Endothelial cell of umbilical vein (primary cell): ENCODE data around the gene ROBO4. TPM values are rescaled to one million over a fixed set of nuclear protein-coding genes. Genes with fewer than 3 reads are reported as not detected.

Experiments
- BruUV-seq: library from RNA; stranded (reverse); fragments of 400-500 nt; replicated peaks from 2 replicates; lab custom pipeline; 2021; lab: Mats Ljungman, UMichigan
- CTCF ChIA-PET: fragments of 300-600, 350-600 bp; sonication (Branson Sonifier 250); formaldehyde crosslinking; loops from one replicate; lab custom pipeline; 2021; ENCODE audit warnings: antibody characterized with exemption, inconsistent platforms; lab: Charles Lee
- POLR2A ChIA-PET: fragments of 300-600, 350-600 bp; sonication (Branson Sonifier 250); formaldehyde crosslinking; loops from one replicate; lab custom pipeline; 2021; ENCODE audit warnings: antibody characterized with exemption, inconsistent platforms; lab: Charles Lee
- DNase-seq: peaks from one replicate; pipeline ENCODE4 v3.0.0-alpha.2; 2011; ENCODE audit warnings: low read depth, low spot score
- FAIRE-seq: peaks from 2 replicates; lab custom pipeline; 2011; peaks lifted over from hg19 to GRCh38; lab: Jason Lieb, UNC
- H2AFZ ChIP-seq: 2 replicates; pipeline ENCODE4 v1.6.0; 2012; ENCODE audit warnings: low read depth, low read length, control low read depth, inconsistent platforms
- H3K27ac ChIP-seq: 2 replicates; pipeline ENCODE4 v1.5.1; 2011; ENCODE audit warnings: low read depth, mild to moderate bottlenecking, control low read depth, low read length, moderate library complexity; ENCODE audit not compliant: insufficient read depth
- H3K27me3 ChIP-seq, 2 experiments: 2 replicates each; pipeline versions ENCODE4 v1.6.0 to v1.6.1; 2011; ENCODE audit warnings: low read length in 2 of 2, mixed read lengths in 1 of 2; ENCODE audit not compliant: control insufficient read depth in 2 of 2, insufficient read depth in 2 of 2
- H3K36me3 ChIP-seq, 2 experiments: 2 replicates in 1 of 2; 3 replicates in 1 of 2; pipeline ENCODE4 v1.5.1; 2011; ENCODE audit warnings: low read length in 2 of 2, mild to moderate bottlenecking in 1 of 2, moderate library complexity in 1 of 2; ENCODE audit not compliant: control insufficient read depth in 2 of 2, insufficient read depth in 2 of 2; ENCODE audit errors: extremely low read depth in 1 of 2
- H3K4me1 ChIP-seq: 3 replicates; pipeline ENCODE4 v1.5.1; 2011; ENCODE audit warnings: mild to moderate bottlenecking, low read length; ENCODE audit not compliant: control insufficient read depth, insufficient read depth; ENCODE audit errors: extremely low read depth
- H3K4me2 ChIP-seq: 2 replicates; pipeline ENCODE4 v1.6.1; 2011; ENCODE audit warnings: low read length, control low read depth, mixed read lengths; ENCODE audit not compliant: insufficient read depth
- H3K4me3 ChIP-seq, 3 experiments: fragments of 200-600 bp in 1 of 3; sonication (generic), shearing (Covaris generic) in 1 of 3; replicated peaks in 1 of 3; 2 replicates each; pipeline ENCODE4 v1.5.1; 2011 to 2016; ENCODE audit warnings: control low read depth in 3 of 3, low read length in 3 of 3, mild to moderate bottlenecking in 2 of 3, inconsistent platforms in 1 of 3, low read depth in 1 of 3, moderate library complexity in 1 of 3; ENCODE audit not compliant: insufficient read depth in 1 of 3
- H3K79me2 ChIP-seq: 2 replicates; pipeline ENCODE4 v1.6.0; 2012; ENCODE audit warnings: low read length, inconsistent platforms; ENCODE audit not compliant: control insufficient read depth, insufficient read depth
- H3K9ac ChIP-seq: replicated peaks from 2 replicates; pipeline ENCODE3; 2011; ENCODE audit warnings: low read length, control low read depth; ENCODE audit not compliant: insufficient read depth; ENCODE audit errors: extremely low read depth
- H3K9me1 ChIP-seq: replicated peaks from 3 replicates; pipeline ENCODE4 v1.6.0; 2011; ENCODE audit warnings: mild to moderate bottlenecking, low read length; ENCODE audit not compliant: control insufficient read depth, insufficient read depth; ENCODE audit errors: extremely low read depth
- H3K9me3 ChIP-seq: replicated peaks from 2 replicates; pipeline ENCODE4 v1.5.1; 2012; ENCODE audit warnings: low read length, inconsistent platforms; ENCODE audit not compliant: control insufficient read depth, insufficient read depth
- H4K20me1 ChIP-seq: replicated peaks from 2 replicates; pipeline ENCODE3; 2011; ENCODE audit warnings: mild to moderate bottlenecking, low read length; ENCODE audit not compliant: control insufficient read depth, insufficient read depth; ENCODE audit errors: extremely low read depth
- CTCF ChIP-seq, 2 donors: IDR thresholded peaks; 1 replicate in 1 of 2; 2 replicates in 1 of 2; pipeline ENCODE4 v1.5.1; 2011; ENCODE audit warnings: low read length in 2 of 2, mild to moderate bottlenecking in 2 of 2, moderate library complexity in 2 of 2, control low read depth in 1 of 2, inconsistent platforms in 1 of 2, low read depth in 1 of 2; ENCODE audit not compliant: insufficient read depth in 1 of 2; ENCODE audit errors: extremely low read depth in 1 of 2
- EZH2 ChIP-seq: IDR thresholded peaks from 2 replicates; pipeline ENCODE4 v1.6.1; 2012; ENCODE audit warnings: borderline replicate concordance, low read depth, mild to moderate bottlenecking, moderate library complexity, low read length, inconsistent platforms; ENCODE audit not compliant: severe bottlenecking
- FOS ChIP-seq: IDR thresholded peaks from 2 replicates; pipeline ENCODE4 v1.6.1; 2011; ENCODE audit warnings: mild to moderate bottlenecking, low read length, moderate library complexity, borderline replicate concordance; ENCODE audit not compliant: insufficient read depth
- GATA2 ChIP-seq: IDR thresholded peaks from 2 replicates; pipeline ENCODE4 v1.7.0; 2011; ENCODE audit warnings: low read depth, mild to moderate bottlenecking, moderate library complexity, mixed read lengths, low read length; ENCODE audit not compliant: insufficient read length, insufficient read depth
- JUN ChIP-seq: IDR thresholded peaks from 2 replicates; pipeline ENCODE4 v1.6.1; 2011; ENCODE audit warnings: borderline replicate concordance, low read depth; ENCODE audit not compliant: insufficient read length, insufficient read depth
- MAX ChIP-seq: IDR thresholded peaks from 2 replicates; pipeline ENCODE4 v1.6.1; 2011; ENCODE audit not compliant: insufficient read depth, insufficient read length
- MYC ChIP-seq: IDR thresholded peaks from one replicate; pipeline ENCODE4 v1.6.1; 2011; ENCODE audit warnings: mild to moderate bottlenecking, low read depth, low read length
- POLR2A ChIP-seq: IDR thresholded peaks from 2 replicates; pipeline ENCODE4 v1.6.1; 2012; ENCODE audit warnings: low read depth, mild to moderate bottlenecking, control low read depth, low read length
- POLR2AphosphoS5 ChIP-seq: IDR thresholded peaks from 2 replicates; pipeline ENCODE4 v1.6.1; 2012; ENCODE audit warnings: low read depth, mild to moderate bottlenecking, control low read depth, low read length, moderate library complexity; ENCODE audit not compliant: insufficient read depth
- dilution Hi-C: fragments of 300-500 bp; cut with MboI; formaldehyde crosslinking; loops from one replicate; pipeline ENCODE4 v1.15.0; 2019; ENCODE audit warnings: low sequenced_read_pairs; ENCODE audit not compliant: extremely low pct_ligation_motif_present
- intact Hi-C: fragments of 100-400 bp; cut with micrococcal nuclease; formaldehyde crosslinking; loops from one replicate; pipeline ENCODE4 v1.10.0; 2022
- polyA plus RNA-seq, 4 experiments: library from polyadenylated mRNA; depleted of rRNA in 3 of 4; stranded (reverse) in 3 of 4; unstranded in 1 of 4; fragments of >200 nt; gene quantifications; 2 replicates each; pipeline versions ENCODE4 v1.2.1 to v1.2.3, GENCODE V29; 2011 to 2012; ENCODE audit warnings: missing spikeins in 1 of 4
- total RNA-seq: library from RNA; stranded (reverse); gene quantifications from 2 replicates; pipeline ENCODE4 v1.2.3, GENCODE V29; 2021

ROBO4 gene
- total and polyA plus RNA-seq, 2 donors (not counting 3 experiments of a cell fraction or from before 2014, with no cell fraction given): 260 to 474 TPM

GRCh38 chr11:124874571-124875255, 23.0 kb downstream of the ROBO4 start:
- CTCF ChIA-PET: interaction anchor here (1.1 to 2.0 kb wide), 2 partner anchors 8 to 111 kb away, joined by 5 to 53 read pairs; partner anchors contain the start of gene ROBO3
- POLR2A ChIA-PET: no interaction called here
- Histone ChIP-seq H3K36me3 (no peaks in the 10 kb centered on the region), H3K4me2 (no peak overlapping the region), H3K27ac (no peak overlapping the region), H3K9me1 (no peaks in the 10 kb centered on the region), H3K4me1 (peaks cover 21% of the 10 kb centered on the region), H3K9me3 (no peaks in the 10 kb centered on the region), H4K20me1 (no peaks in the 10 kb centered on the region), H2AFZ (no peak overlapping the region), H3K9ac (no peak overlapping the region), H3K4me3 (no peak overlapping the region), H3K27me3 (peaks cover 33 to 40% of the 10 kb centered on the region in 2 experiments), H3K79me2 (no peaks in the 10 kb centered on the region)
- FAIRE-seq (no peak), DNase-seq (no peak)
- no TSS peak for BruUV-seq
- dilution Hi-C loops: no loop called here
- TF ChIP-seq POLR2AphosphoS5: no peak
- TF ChIP-seq CTCF (IDR thresholded peaks at IDR 0.05; ENCODE audit: extremely low read depth in 1 of 2, insufficient read depth in 1 of 2, low read depth in 1 of 2, low read length in 2 of 2): no peak
- TF ChIP-seq FOS: no peak
- TF ChIP-seq GATA2: no peak
- no peak for TF ChIP-seq JUN
- TF ChIP-seq MYC: no peak
- TF ChIP-seq POLR2A: no peak
- no peak for TF ChIP-seq MAX
- no peak for TF ChIP-seq EZH2
- intact Hi-C loops: no loop called here
